CD8-positive, alpha-beta memory T cell (primary cell): ENCODE results near the gene PAK3. TPM values are rescaled to one million over a fixed set of nuclear protein-coding genes. Genes with fewer than 3 reads are reported as not detected.

Source experiments
- CTCF ChIA-PET: fragments of 350-600 bp; sonication (Branson Sonifier 250); formaldehyde crosslinking; loops from one replicate; lab custom pipeline; 2021; ENCODE audit warnings: antibody characterized with exemption; lab: Charles Lee
- POLR2A ChIA-PET: fragments of 350-600 bp; sonication (Branson Sonifier 250); formaldehyde crosslinking; loops from one replicate; lab custom pipeline; 2021; ENCODE audit warnings: antibody characterized with exemption; lab: Charles Lee
- DNase-seq, 5 donors: peaks; one replicate each; pipeline versions ENCODE4 v3.0.0 to v3.0.0-alpha.2; 2020 to 2022; ENCODE audit warnings: mixed read lengths in 1 of 5
- H3K27ac ChIP-seq: one replicate; pipeline ENCODE4 v1.7.0; 2013; ENCODE audit warnings: low read depth, mild to moderate bottlenecking, low read length, moderate library complexity
- H3K27me3 ChIP-seq: 2 replicates; pipeline ENCODE4 v1.7.0; 2013; ENCODE audit warnings: low read length, mild to moderate bottlenecking; ENCODE audit not compliant: insufficient read depth, poor library complexity, severe bottlenecking
- H3K36me3 ChIP-seq: 2 replicates; pipeline ENCODE4 v1.7.0; 2013; ENCODE audit warnings: mild to moderate bottlenecking, low read length, moderate library complexity; ENCODE audit not compliant: insufficient read depth
- H3K4me1 ChIP-seq: 2 replicates; pipeline ENCODE4 v1.7.0; 2013; ENCODE audit warnings: mild to moderate bottlenecking, low read length, moderate library complexity; ENCODE audit not compliant: insufficient read depth
- H3K4me3 ChIP-seq: 2 replicates; pipeline ENCODE4 v1.7.0; 2013; ENCODE audit warnings: mild to moderate bottlenecking, low read length
- H3K9me3 ChIP-seq: 2 replicates; pipeline ENCODE4 v1.7.0; 2013; ENCODE audit warnings: mild to moderate bottlenecking, low read length
- H3K27ac Mint-ChIP-seq, 8 donors: one replicate each; pipeline ENCODE4 v1.8.0; 2020 to 2021; ENCODE audit warnings: mixed read lengths in 8 of 8, mild to moderate bottlenecking in 6 of 8, inconsistent platforms in 3 of 8, moderate library complexity in 3 of 8
- H3K27me3 Mint-ChIP-seq, 2 donors: one replicate each; pipeline ENCODE4 v1.8.0; 2020 to 2021; ENCODE audit warnings: mixed read lengths in 2 of 2, mild to moderate bottlenecking in 1 of 2, moderate library complexity in 1 of 2
- H3K36me3 Mint-ChIP-seq, 3 donors: one replicate each; pipeline ENCODE4 v1.8.0; 2020 to 2021; ENCODE audit warnings: mixed read lengths in 3 of 3, inconsistent platforms in 1 of 3, mild to moderate bottlenecking in 1 of 3
- H3K4me1 Mint-ChIP-seq, 3 donors: one replicate each; pipeline ENCODE4 v1.8.0; 2020 to 2021; ENCODE audit warnings: mixed read lengths in 3 of 3, inconsistent platforms in 1 of 3, mild to moderate bottlenecking in 1 of 3
- H3K4me3 Mint-ChIP-seq, 7 donors: one replicate each; pipeline ENCODE4 v1.8.0; 2020 to 2021; ENCODE audit warnings: mixed read lengths in 7 of 7, mild to moderate bottlenecking in 6 of 7, moderate library complexity in 4 of 7, inconsistent platforms in 2 of 7
- H3K9me3 Mint-ChIP-seq, 5 donors: one replicate each; pipeline ENCODE4 v1.8.0; 2020 to 2022; ENCODE audit warnings: mixed read lengths in 5 of 5, mild to moderate bottlenecking in 3 of 5, moderate library complexity in 2 of 5, inconsistent platforms in 1 of 5
- polyA plus RNA-seq: library from polyadenylated mRNA; unstranded; fragments of 300-500 nt; fragmentation: Illumina TruSeq; gene quantifications from one replicate; pipeline ENCODE4 v1.2.3, GENCODE V29; 2021
- total RNA-seq, 2 experiments: library from RNA; stranded (reverse); gene quantifications; one replicate each; pipeline ENCODE4 v1.2.3, GENCODE V29; 2021

Gene PAK3
- total and polyA plus RNA-seq, 3 experiments from 2014 or later: 0.18 to 0.40 (median 0.31) TPM

DNA sequence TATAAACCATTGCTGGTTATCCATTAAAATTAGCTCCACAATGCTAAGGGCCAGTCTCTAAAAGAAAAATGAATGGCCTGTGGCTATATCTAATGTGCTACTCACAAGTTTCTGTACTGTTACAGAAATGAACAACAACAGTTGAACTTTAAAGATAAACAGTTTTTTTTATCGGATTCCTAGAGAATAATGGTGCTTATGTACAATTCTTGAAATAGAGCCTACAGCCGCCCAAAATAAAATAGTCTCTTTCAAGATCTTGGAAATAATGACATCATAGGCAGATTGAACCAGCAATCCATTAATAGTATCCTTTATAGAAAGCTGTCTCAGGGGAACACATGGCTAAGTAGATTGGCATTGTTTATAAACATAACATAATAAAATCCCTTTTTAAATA, 23.4 kb downstream of the PAK3 start:
- Mint-ChIP-seq H3K27ac (no peak overlapping the region), H3K36me3 (peaks cover 0 to 4% (median 0%) of the 10 kb centered on the region in 3 donors), H3K27me3 (peaks cover 0 to 7% of the 10 kb centered on the region in 2 donors), H3K4me1 (peaks cover 20 to 22% (median 20%) of the 10 kb centered on the region in 3 donors), H3K4me3 (no peak overlapping the region), H3K9me3 (no peaks in the 10 kb centered on the region)
- Histone ChIP-seq H3K27ac (no peak overlapping the region), H3K36me3 (no peaks in the 10 kb centered on the region), H3K27me3 (no peaks in the 10 kb centered on the region), H3K4me3 (no peak overlapping the region), H3K4me1 (no peaks in the 10 kb centered on the region), H3K9me3 (no peaks in the 10 kb centered on the region)
- CTCF ChIA-PET: no interaction called here
- POLR2A ChIA-PET: interaction anchor here (0.7 kb wide), 1 partner anchor 1218 kb away, joined by 3 read pairs; no protein-coding TSS in a partner anchor
- DNase-seq: no peak

DNA sequence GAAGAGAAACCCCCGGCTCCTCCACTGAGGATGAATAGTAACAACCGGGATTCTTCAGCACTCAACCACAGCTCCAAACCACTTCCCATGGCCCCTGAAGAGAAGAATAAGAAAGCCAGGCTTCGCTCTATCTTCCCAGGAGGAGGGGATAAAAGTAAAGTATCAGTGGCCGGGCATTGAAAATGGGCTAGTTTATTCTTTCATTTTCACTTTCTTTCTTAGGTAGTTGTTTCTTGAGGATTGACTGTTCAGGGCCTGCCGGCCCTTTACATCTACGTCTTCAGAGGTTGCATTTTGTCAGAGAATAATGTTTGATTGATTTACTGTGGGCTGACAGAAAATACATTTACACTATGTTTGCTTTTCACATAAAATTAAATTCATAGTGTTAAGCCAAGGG, 27.1 kb downstream of the PAK3 start:
- Mint-ChIP-seq H3K9me3 (no peaks in the 10 kb centered on the region), H3K27ac (peak overlapping the region; percentile 66 to 96 (median 92)), H3K36me3 (peaks cover 0 to 4% (median 0%) of the 10 kb centered on the region in 3 donors), H3K4me1 (peaks cover 25 to 27% (median 26%) of the 10 kb centered on the region in 3 donors), H3K4me3 (peak overlapping the region; percentile 80 to 94 (median 91)), H3K27me3 (peaks cover 0 to 6% of the 10 kb centered on the region in 2 donors)
- no peak for DNase-seq
- H3K27ac ChIP-seq: peak overlapping the region; percentile 31
- H3K27me3 ChIP-seq: no peaks in the 10 kb centered on the region
- POLR2A ChIA-PET: no interaction called here
- H3K36me3 ChIP-seq: no peaks in the 10 kb centered on the region
- CTCF ChIA-PET: no interaction called here
- H3K4me3 ChIP-seq: peak overlapping the region; percentile 41
- H3K9me3 ChIP-seq: no peaks in the 10 kb centered on the region
- no peaks in the 10 kb centered on the region for H3K4me1 ChIP-seq

GRCh38 chrX:111123606-111124179, 27.7 kb downstream of the PAK3 start:
- peaks cover 0 to 6% of the 10 kb centered on the region in 2 donors for H3K27me3 Mint-ChIP-seq
- H3K9me3 Mint-ChIP-seq: no peaks in the 10 kb centered on the region
- Histone ChIP-seq H3K27ac (no peak overlapping the region), H3K4me3 (no peak overlapping the region), H3K9me3 (no peaks in the 10 kb centered on the region), H3K36me3 (no peaks in the 10 kb centered on the region), H3K27me3 (no peaks in the 10 kb centered on the region), H3K4me1 (no peaks in the 10 kb centered on the region)
- CTCF ChIA-PET: interaction anchor here (1.0 kb wide), 1 partner anchor 25 kb away, joined by 3 read pairs; no protein-coding TSS in a partner anchor
- POLR2A ChIA-PET: no interaction called here
- peak overlapping the region; percentile 80 to 94 (median 91) for H3K4me3 Mint-ChIP-seq
- H3K36me3 Mint-ChIP-seq: peaks cover 0 to 4% (median 0%) of the 10 kb centered on the region in 3 donors
- H3K27ac Mint-ChIP-seq: peak overlapping the region; percentile 66 to 96 (median 92)
- no peak for DNase-seq
- H3K4me1 Mint-ChIP-seq: peaks cover 25 to 27% (median 26%) of the 10 kb centered on the region in 3 donors

DNA sequence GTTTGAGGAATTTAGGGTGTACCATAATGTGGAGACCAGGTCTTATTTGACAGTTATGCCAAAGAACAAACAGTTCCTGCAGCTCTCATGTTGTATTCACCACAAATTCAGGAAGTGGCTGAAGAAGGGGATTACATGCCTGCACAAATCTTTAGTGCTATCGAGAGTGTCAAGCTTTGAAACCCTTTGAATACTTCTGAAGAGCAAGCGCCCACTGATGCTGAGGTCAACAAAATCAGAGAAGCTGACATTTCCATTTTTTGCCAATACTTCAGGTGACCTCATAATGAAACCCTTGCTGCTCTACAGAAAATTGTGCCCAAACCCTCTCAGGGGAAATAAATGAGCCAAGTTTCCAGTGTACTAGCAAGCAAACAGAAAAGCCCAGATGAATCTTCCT, 28.4 kb downstream of the PAK3 start:
- Histone ChIP-seq H3K4me1 (no peaks in the 10 kb centered on the region), H3K36me3 (no peaks in the 10 kb centered on the region), H3K9me3 (no peaks in the 10 kb centered on the region), H3K27me3 (no peaks in the 10 kb centered on the region), H3K4me3 (no peak overlapping the region), H3K27ac (no peak overlapping the region)
- Mint-ChIP-seq H3K9me3 (no peaks in the 10 kb centered on the region), H3K27me3 (peaks cover 0 to 6% of the 10 kb centered on the region in 2 donors), H3K4me1 (peaks cover 25 to 27% (median 26%) of the 10 kb centered on the region in 3 donors), H3K27ac (peak overlapping the region in 2 of 8 donors; percentile 10 to 66), H3K36me3 (peaks cover 0 to 4% (median 0%) of the 10 kb centered on the region in 3 donors), H3K4me3 (peak overlapping the region in 3 of 7 donors; percentile 29 to 80 (median 38))
- ChIA-PET CTCF (interaction anchor here (1.0 kb wide), 1 partner anchor 26 kb away, joined by 3 read pairs; no protein-coding TSS in a partner anchor), POLR2A (no interaction called here)
- DNase-seq: no peak

GRCh38 chrX:111127038-111127437, 31.0 kb downstream of the PAK3 start:
- no peak overlapping the region for H3K4me3 ChIP-seq
- peaks cover 25 to 26% (median 25%) of the 10 kb centered on the region in 3 donors for H3K4me1 Mint-ChIP-seq
- H3K4me3 Mint-ChIP-seq: no peak overlapping the region
- no peak for DNase-seq
- CTCF ChIA-PET: no interaction called here
- peaks cover 0 to 6% of the 10 kb centered on the region in 2 donors for H3K27me3 Mint-ChIP-seq
- H3K9me3 ChIP-seq: no peaks in the 10 kb centered on the region
- H3K36me3 ChIP-seq: no peaks in the 10 kb centered on the region
- H3K27ac Mint-ChIP-seq: no peak overlapping the region
- no peaks in the 10 kb centered on the region for H3K27me3 ChIP-seq
- H3K4me1 ChIP-seq: no peaks in the 10 kb centered on the region
- peaks cover 0 to 4% (median 0%) of the 10 kb centered on the region in 3 donors for H3K36me3 Mint-ChIP-seq
- no peak overlapping the region for H3K27ac ChIP-seq
- POLR2A ChIA-PET: no interaction called here
- no peaks in the 10 kb centered on the region for H3K9me3 Mint-ChIP-seq

GRCh38 chrX:111129921-111130320, 33.9 kb downstream of the PAK3 start:
- Histone ChIP-seq H3K36me3 (no peaks in the 10 kb centered on the region), H3K27ac (no peak overlapping the region), H3K4me1 (no peaks in the 10 kb centered on the region), H3K9me3 (no peaks in the 10 kb centered on the region), H3K4me3 (no peak overlapping the region), H3K27me3 (no peaks in the 10 kb centered on the region)
- H3K27ac Mint-ChIP-seq: no peak overlapping the region
- no peaks in the 10 kb centered on the region for H3K9me3 Mint-ChIP-seq
- peaks cover 0 to 2% (median 0%) of the 10 kb centered on the region in 3 donors for H3K4me1 Mint-ChIP-seq
- CTCF ChIA-PET: no interaction called here
- no peak overlapping the region for H3K4me3 Mint-ChIP-seq
- H3K36me3 Mint-ChIP-seq: no peaks in the 10 kb centered on the region
- peaks cover 0 to 3% of the 10 kb centered on the region in 2 donors for H3K27me3 Mint-ChIP-seq
- DNase-seq: no peak
- POLR2A ChIA-PET: no interaction called here

DNA sequence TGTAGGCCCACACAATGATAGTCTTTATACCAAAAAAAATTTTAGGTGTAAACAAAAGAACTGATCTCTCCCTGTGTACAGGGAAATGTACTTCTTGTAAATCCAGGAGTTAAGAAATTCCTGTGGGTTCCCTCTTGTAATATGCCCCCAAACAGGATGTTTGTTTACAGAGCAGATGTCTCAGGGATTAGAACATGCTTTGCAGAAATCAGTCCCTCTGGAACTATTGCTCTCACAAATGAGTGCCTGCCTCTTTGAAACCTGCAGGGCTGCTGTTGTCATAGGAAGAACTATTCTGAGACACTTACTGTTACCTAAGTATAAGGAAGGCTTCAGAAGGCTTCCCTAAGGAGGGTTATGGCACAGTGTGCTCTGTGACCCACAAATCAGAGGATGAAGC, 35.6 kb downstream of the PAK3 start:
- no peaks in the 10 kb centered on the region for H3K9me3 Mint-ChIP-seq
- peaks cover 0 to 3% of the 10 kb centered on the region in 2 donors for H3K27me3 Mint-ChIP-seq
- H3K27ac ChIP-seq: no peak overlapping the region
- H3K36me3 ChIP-seq: no peaks in the 10 kb centered on the region
- no peaks in the 10 kb centered on the region for H3K4me1 ChIP-seq
- no peak overlapping the region for H3K4me3 Mint-ChIP-seq
- H3K36me3 Mint-ChIP-seq: no peaks in the 10 kb centered on the region
- H3K27ac Mint-ChIP-seq: no peak overlapping the region
- H3K27me3 ChIP-seq: no peaks in the 10 kb centered on the region
- no peaks in the 10 kb centered on the region for H3K4me1 Mint-ChIP-seq
- DNase-seq: no peak
- no peak overlapping the region for H3K4me3 ChIP-seq
- H3K9me3 ChIP-seq: no peaks in the 10 kb centered on the region
- ChIA-PET CTCF (no interaction called here), POLR2A (no interaction called here)

DNA sequence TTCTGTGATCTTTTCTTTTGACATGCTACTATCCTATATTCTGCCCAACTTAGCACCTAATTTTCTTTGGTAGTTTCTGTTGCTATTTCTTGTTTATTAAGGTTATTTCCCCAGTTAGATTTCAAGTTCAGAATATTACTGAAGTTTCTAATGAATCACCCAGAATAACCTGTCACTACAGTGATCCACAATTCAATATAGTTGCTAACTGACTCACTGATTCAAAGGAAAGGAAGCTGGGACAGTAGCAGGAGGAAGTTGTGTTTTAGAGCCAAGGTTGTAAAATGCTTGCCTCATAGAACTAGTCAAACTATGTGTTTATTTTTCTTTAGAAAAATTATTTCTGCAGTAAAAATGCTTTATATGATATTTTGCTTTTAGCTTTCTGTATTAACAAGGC, 37.4 kb downstream of the PAK3 start:
- CTCF ChIA-PET: no interaction called here
- H3K9me3 Mint-ChIP-seq: no peaks in the 10 kb centered on the region
- Histone ChIP-seq H3K36me3 (no peaks in the 10 kb centered on the region), H3K27ac (no peak overlapping the region), H3K27me3 (no peaks in the 10 kb centered on the region), H3K4me1 (no peaks in the 10 kb centered on the region), H3K9me3 (no peaks in the 10 kb centered on the region), H3K4me3 (no peak overlapping the region)
- H3K27me3 Mint-ChIP-seq: no peaks in the 10 kb centered on the region
- no peak overlapping the region for H3K27ac Mint-ChIP-seq
- no peak for DNase-seq
- no peaks in the 10 kb centered on the region for H3K36me3 Mint-ChIP-seq
- no peak overlapping the region for H3K4me3 Mint-ChIP-seq
- POLR2A ChIA-PET: no interaction called here
- no peaks in the 10 kb centered on the region for H3K4me1 Mint-ChIP-seq
